K562 (cell line): ENCODE data around the gene RNF32. TPM values are rescaled to one million over a fixed set of nuclear protein-coding genes. Genes with fewer than 3 reads are reported as not detected.

ENCODE experiments used
- BACH1 ChIP-seq: fragments of 200-800 bp; sonication (Bioruptor generic); IDR thresholded peaks from 2 replicates; pipeline ENCODE4 v1.6.1; 2016; ENCODE audit warnings: missing genetic modification characterization, missing compliant biosample characterization
- CBX2 ChIP-seq: fragments of 200-600 bp; sonication (generic); IDR thresholded peaks from one replicate; pipeline ENCODE4 v1.6.1; 2012; ENCODE audit warnings: mild to moderate bottlenecking, low read length, inconsistent platforms; ENCODE audit not compliant: insufficient read depth, poor library complexity, severe bottlenecking
- CBX3 ChIP-seq, 2 experiments: IDR thresholded peaks; 1 replicate in 1 of 2; 2 replicates in 1 of 2; pipeline ENCODE4 v1.6.1; 2012; ENCODE audit warnings: inconsistent platforms in 2 of 2, low read length in 2 of 2, borderline replicate concordance in 1 of 2, control low read depth in 1 of 2
- CC2D1A ChIP-seq: fragments of 450-650 bp; IDR thresholded peaks from 2 replicates; pipeline ENCODE4 v1.6.1; 2017; ENCODE audit warnings: mild to moderate bottlenecking
- CSDE1 ChIP-seq, 2 experiments: fragments of 450-650 bp; IDR thresholded peaks; 2 replicates each; pipeline ENCODE4 v1.6.1; 2016; ENCODE audit warnings: mild to moderate bottlenecking in 1 of 2
- IRF2 ChIP-seq: sonication (generic); formaldehyde crosslinking; IDR thresholded peaks from 2 replicates; pipeline ENCODE4 v1.8.1; 2022; ENCODE audit warnings: mild to moderate bottlenecking, missing genetic modification reagents
- SLC30A9 ChIP-seq: fragments of 250-450 bp; sonication (Bioruptor Pico); IDR thresholded peaks from 2 replicates; pipeline ENCODE4 v1.8.0; 2022; ENCODE audit warnings: mild to moderate bottlenecking, moderate library complexity
- SUPT5H ChIP-seq: fragments of 450-650 bp; IDR thresholded peaks from 2 replicates; pipeline ENCODE4 v1.6.1; 2016
- TAF9B ChIP-seq: fragments of 450-650 bp; IDR thresholded peaks from 2 replicates; pipeline ENCODE4 v1.6.1; 2018; ENCODE audit warnings: mild to moderate bottlenecking; ENCODE audit not compliant: partially characterized antibody
- TRIM24 ChIP-seq, 2 experiments: fragments of 450-650 bp; IDR thresholded peaks; 2 replicates each; pipeline ENCODE4 v1.6.1; 2016
- polyA plus RNA-seq, 8 experiments: library from polyadenylated mRNA; depleted of rRNA in 4 of 8; stranded (reverse) in 5 of 8; unstranded in 3 of 8; fragments of >200 nt; fragmentation: Nextera tagmentation in 2 of 8; fragmentation: Illumina TruSeq in 1 of 8; extraction: Ambion mirVana in 2 of 8; extraction: Trizol in 1 of 8; gene quantifications; 2 replicates each; pipeline versions ENCODE4 v1.2.1 to v1.2.3, GENCODE V29; 2011 to 2014; ENCODE audit warnings: inconsistent platforms in 1 of 8, missing spikeins in 1 of 8
- total RNA-seq, 7 experiments: library from RNA; depleted of rRNA in 6 of 7; stranded (reverse); fragments of >200 nt in 6 of 7; fragmentation: Illumina TruSeq in 2 of 7; extraction: Trizol in 2 of 7; gene quantifications; 2 replicates each; pipeline versions ENCODE4 v1.2.1 to v1.2.3, GENCODE V29; 2011 to 2021; ENCODE audit warnings: low replicate concordance in 1 of 7
- TF ChIP-seq, protein P1 (sequence below): fragments of 450-650 bp; formaldehyde crosslinking; conservative IDR thresholded peaks from 2 replicates; pipeline ENCODE4 v1.4.0; 2022; ENCODE audit warnings: mild to moderate bottlenecking, missing genetic modification characterization
- TF ChIP-seq, protein P2 (sequence below), 2 experiments: fragments of 450-650 bp; IDR thresholded peaks; 2 replicates each; pipeline ENCODE4 v1.6.1; 2016; ENCODE audit warnings: mild to moderate bottlenecking in 2 of 2, borderline replicate concordance in 1 of 2, low read depth in 1 of 2, moderate library complexity in 1 of 2
- TF ChIP-seq, protein P3 (sequence below): IDR thresholded peaks from 2 replicates; pipeline ENCODE4 v1.6.1; 2012; ENCODE audit warnings: low read depth, low read length, improper control_type of control experiment, borderline replicate concordance
- TF ChIP-seq, protein P4 (sequence below), 2 experiments: fragments of 450-650 bp in 1 of 2; sonication (generic) in 1 of 2; formaldehyde crosslinking in 1 of 2; IDR thresholded peaks in 1 of 2; conservative IDR thresholded peaks in 1 of 2; 2 replicates each; pipeline versions ENCODE4 v1.6.1 to v1.8.1; 2016 to 2023; ENCODE audit warnings: mild to moderate bottlenecking in 2 of 2, moderate library complexity in 2 of 2, inconsistent platforms in 1 of 2, missing genetic modification reagents in 1 of 2

Gene RNF32
- total and polyA plus RNA-seq, 9 of the 15 experiments (the other 6 are each of a cell fraction or from before 2014, with no cell fraction given), result 2.6 to 7.0 (median 4.6) TPM

DNA sequence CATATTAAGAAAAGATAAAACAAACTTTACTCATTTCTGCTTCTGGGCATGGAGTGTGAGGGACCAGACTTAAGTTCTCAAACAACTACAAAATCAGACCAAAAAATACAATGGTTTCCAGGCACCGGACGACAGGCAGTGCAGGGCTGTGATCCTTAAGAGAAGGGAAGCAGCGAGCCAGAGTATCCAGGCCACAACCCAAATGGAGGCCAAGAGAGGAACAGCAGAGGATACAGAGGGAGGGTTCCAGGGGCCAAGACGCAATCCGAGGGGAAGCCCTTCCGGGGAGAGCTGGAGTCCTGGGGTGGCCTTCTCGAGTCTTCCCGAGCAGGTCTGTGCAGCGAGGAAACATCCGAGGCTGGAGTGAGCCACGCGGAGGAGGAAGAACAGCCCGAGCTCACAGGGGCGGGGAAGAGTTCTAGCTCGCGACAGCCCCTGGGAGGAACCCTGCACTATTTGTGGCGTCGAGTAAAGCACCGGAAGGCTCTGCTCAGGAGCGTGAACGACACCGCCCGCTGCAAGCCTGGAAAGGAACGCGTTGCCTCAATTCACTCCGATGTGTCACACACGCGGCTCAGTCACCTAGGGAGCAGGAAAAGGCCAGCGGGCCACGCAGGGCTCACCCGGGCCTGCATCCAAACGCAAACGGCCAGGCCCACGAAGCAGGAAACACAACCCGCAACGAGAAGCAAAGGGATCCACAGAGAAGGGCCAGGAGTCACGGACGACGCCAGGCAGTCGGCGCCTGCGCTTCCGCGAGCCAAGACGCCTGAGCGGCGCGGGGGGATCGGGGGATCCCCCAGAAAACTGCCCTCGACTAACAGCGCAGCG is 933 bp upstream of the RNF32 start (continued):
- no peak for TF ChIP-seq IRF2 (CRISPR knock-in tag)
- peak in 1 of 2 experiments; percentile 26; a peak in 1 of 3 replicates for TF ChIP-seq CBX3 (IDR thresholded peaks at IDR 0.05; ENCODE audit: borderline replicate concordance in 1 of 2, low read length in 2 of 2)
- no peak for TF ChIP-seq BACH1 (tag)
- no peak for TF ChIP-seq CSDE1 (IDR thresholded peaks at IDR 0.05)
- TF ChIP-seq SUPT5H, result peak; percentile 62
- TF ChIP-seq SLC30A9 (CRISPR knock-in tag), result no peak
- TF ChIP-seq TRIM24 (IDR thresholded peaks at IDR 0.05), result peak in 1 of 2 experiments; percentile 42; a peak in 2 of 4 replicates
- no peak for TF ChIP-seq CBX2
- TF ChIP-seq, protein P1, sequence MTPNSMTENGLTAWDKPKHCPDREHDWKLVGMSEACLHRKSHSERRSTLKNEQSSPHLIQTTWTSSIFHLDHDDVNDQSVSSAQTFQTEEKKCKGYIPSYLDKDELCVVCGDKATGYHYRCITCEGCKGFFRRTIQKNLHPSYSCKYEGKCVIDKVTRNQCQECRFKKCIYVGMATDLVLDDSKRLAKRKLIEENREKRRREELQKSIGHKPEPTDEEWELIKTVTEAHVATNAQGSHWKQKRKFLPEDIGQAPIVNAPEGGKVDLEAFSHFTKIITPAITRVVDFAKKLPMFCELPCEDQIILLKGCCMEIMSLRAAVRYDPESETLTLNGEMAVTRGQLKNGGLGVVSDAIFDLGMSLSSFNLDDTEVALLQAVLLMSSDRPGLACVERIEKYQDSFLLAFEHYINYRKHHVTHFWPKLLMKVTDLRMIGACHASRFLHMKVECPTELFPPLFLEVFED (CRISPR knock-in tag), result no peak; the same call in 1 of the 2 replicates
- TF ChIP-seq, protein P2, sequence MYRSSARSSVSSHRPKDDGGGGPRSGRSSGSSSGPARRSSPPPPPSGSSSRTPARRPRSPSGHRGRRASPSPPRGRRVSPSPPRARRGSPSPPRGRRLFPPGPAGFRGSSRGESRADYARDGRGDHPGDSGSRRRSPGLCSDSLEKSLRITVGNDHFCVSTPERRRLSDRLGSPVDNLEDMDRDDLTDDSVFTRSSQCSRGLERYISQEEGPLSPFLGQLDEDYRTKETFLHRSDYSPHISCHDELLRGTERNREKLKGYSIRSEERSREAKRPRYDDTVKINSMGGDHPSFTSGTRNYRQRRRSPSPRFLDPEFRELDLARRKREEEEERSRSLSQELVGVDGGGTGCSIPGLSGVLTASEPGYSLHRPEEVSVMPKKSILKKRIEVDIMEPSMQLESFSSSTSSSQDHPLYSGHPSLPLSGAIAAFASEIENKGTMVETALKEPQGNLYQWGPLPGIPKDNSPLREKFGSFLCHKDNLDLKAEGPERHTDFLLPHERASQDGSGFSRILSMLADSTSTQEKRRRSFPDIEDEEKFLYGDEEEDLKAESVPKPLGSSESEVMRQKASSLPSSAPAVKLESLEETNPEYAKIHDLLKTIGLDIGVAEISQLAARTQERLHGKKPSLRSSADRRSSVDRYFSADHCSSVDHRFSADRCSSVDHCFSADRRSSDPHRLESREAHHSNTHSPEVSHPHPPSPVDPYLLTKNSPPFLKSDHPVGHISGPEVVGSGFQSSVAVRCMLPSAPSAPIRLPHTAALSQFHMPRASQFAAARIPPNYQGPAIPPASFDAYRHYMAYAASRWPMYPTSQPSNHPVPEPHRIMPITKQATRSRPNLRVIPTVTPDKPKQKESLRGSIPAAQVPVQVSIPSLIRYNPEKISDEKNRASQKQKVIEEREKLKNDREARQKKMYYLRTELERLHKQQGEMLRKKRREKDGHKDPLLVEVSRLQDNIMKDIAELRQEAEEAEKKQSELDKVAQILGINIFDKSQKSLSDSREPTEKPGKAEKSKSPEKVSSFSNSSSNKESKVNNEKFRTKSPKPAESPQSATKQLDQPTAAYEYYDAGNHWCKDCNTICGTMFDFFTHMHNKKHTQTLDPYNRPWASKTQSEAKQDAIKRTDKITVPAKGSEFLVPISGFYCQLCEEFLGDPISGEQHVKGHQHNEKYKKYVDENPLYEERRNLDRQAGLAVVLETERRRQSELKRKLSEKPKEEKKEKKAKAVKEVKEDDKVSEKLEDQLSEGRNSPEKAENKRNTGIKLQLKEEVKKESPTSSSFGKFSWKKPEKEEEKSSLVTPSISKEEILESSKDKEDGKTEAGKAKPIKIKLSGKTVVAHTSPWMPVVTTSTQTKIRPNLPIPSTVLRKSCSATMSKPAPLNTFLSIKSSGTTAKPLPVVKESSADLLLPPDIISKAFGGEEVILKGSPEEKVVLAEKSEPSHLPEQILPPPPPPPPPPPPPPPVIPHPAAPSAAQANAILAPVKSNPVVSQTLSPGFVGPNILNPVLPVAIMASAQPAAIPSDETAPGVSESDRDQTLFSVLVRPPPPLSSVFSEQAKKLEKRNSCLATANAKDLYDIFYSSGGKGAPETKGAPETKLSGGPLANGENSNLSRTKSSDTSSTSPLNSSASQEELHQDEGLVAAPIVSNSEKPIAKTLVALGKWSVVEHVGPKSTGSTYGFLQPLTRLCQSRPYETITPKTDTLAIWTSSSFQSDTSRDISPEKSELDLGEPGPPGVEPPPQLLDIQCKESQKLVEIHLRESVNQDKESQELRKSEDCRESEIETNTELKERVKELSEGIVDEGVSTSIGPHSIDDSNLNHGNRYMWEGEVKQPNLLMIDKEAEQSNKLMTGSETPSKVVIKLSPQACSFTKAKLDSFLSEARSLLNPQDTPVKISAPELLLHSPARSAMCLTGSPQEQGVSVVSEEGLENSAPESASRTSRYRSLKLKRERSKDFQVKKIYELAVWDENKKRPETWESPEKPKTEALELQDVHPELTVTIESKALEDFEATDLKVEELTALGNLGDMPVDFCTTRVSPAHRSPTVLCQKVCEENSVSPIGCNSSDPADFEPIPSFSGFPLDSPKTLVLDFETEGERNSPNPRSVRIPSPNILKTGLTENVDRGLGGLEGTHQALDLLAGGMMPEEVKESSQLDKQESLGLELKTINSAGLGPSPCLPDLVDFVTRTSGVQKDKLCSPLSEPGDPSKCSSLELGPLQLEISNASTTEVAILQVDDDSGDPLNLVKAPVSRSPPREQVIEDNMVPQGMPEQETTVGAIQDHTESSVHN (IDR thresholded peaks at IDR 0.05; ENCODE audit: borderline replicate concordance in 1 of 2, low read depth in 1 of 2), result no peak
- TF ChIP-seq, protein P3, sequence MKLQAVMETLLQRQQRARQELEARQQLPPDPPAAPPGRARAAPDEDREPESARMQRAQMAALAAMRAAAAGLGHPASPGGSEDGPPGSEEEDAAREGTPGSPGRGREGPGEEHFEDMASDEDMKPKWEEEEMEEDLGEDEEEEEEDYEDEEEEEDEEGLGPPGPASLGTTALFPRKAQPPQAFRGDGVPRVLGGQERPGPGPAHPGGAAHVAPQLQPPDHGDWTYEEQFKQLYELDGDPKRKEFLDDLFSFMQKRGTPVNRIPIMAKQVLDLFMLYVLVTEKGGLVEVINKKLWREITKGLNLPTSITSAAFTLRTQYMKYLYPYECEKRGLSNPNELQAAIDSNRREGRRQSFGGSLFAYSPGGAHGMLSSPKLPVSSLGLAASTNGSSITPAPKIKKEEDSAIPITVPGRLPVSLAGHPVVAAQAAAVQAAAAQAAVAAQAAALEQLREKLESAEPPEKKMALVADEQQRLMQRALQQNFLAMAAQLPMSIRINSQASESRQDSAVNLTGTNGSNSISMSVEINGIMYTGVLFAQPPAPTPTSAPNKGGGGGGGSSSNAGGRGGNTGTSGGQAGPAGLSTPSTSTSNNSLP, result no peak
- TF ChIP-seq, protein P4, sequence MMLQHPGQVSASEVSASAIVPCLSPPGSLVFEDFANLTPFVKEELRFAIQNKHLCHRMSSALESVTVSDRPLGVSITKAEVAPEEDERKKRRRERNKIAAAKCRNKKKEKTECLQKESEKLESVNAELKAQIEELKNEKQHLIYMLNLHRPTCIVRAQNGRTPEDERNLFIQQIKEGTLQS (IDR thresholded peaks at IDR 0.05), result 0 out of 2 replicates have a peak, but pooled peaks have one; percentile 5
- TF ChIP-seq, protein P4 (CRISPR knock-in tag; conservative IDR thresholded peaks at IDR 0.05), result no peak
- TF ChIP-seq CC2D1A, result no peak; the same call in 1 of the 2 replicates
- no peak for TF ChIP-seq TAF9B
